Measurements from ENCODE around the gene STRIP2.

Gene STRIP2

GRCh38 chr7:129501760-129502707 is 67.8 kb downstream of the STRIP2 start, which contains the start of gene SMKR1:
SMKR1 (plus strand) TSS chr7:129502531; CDS start chr7:129502825, 294 bp downstream.
- TF ChIP-seq CREB1 (IDR thresholded peaks at IDR 0.05; ENCODE audit: low read depth) (no peak), TAF1 (IDR thresholded peaks at IDR 0.05; ENCODE audit: low read depth) (no peak), CEBPB (IDR thresholded peaks at IDR 0.05) (no peak), FOXM1 (IDR thresholded peaks at IDR 0.05; ENCODE audit: borderline replicate concordance, low read depth) (no peak), EGR1 (IDR thresholded peaks at IDR 0.05) (peak; percentile 39; the same call in 1 of the 2 replicates), RAD21 (IDR thresholded peaks at IDR 0.05; ENCODE audit: low read depth) (no peak), TEAD4 (IDR thresholded peaks at IDR 0.05) (no peak), TCF12 (IDR thresholded peaks at IDR 0.05; ENCODE audit: low read depth) (no peak; the same call in 1 of the 2 replicates)
- TF ChIP-seq, protein P1, sequence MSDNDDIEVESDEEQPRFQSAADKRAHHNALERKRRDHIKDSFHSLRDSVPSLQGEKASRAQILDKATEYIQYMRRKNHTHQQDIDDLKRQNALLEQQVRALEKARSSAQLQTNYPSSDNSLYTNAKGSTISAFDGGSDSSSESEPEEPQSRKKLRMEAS (IDR thresholded peaks at IDR 0.05): peak; percentile 85

DNA sequence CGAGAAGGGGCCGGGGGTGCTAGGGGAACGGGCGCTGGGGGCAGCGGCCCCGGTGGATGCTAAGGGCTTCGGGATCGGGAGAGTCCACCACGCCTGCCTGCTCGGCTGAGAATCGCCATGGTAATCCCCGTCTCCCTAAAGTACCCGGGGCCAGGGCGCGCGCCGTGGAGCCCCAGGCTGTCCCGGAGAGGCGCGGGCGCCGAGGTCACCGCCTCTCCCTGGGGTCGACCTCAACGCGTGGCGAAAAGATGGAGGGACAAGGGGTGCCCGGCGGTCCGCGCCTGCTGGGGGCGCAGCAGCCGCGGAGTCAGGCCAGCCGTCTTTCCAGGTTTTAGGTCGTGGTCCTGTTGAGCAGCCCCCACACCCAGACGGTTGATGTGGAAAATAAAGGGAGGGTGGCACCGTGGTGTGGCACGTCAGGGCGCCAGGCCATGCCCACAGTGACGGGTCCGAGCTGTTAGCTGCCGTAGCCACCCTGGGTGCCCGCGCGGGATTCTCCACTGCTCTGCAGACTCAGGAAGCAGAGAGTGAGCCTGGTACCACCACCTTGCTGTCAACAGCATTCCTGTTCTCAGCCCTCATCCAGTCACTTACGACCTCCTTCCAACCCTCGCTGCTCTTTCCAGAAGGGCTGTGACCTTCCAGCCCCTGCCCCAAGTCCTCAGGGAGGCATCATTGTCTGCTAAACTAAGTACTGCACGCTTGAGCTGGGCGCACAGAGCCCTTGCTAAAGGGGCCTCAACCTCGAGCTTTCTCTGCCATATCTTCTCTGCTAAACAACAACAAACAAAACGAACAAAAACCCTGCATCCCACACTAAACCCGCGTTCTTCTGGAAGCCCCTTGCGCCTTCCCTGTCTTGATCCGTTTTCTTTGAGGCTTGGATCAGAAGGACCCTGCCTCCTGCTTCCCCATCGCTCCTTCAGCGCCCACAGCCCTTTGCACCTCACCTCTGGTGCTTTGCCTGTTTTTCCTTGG is 68.8 kb downstream of the STRIP2 start:
- no peak for TF ChIP-seq RAD21 (IDR thresholded peaks at IDR 0.05; ENCODE audit: low read depth)
- TF ChIP-seq ZBTB7A (IDR thresholded peaks at IDR 0.05; ENCODE audit: low read depth): peak; percentile 36; the same call in 1 of the 2 replicates

DNA sequence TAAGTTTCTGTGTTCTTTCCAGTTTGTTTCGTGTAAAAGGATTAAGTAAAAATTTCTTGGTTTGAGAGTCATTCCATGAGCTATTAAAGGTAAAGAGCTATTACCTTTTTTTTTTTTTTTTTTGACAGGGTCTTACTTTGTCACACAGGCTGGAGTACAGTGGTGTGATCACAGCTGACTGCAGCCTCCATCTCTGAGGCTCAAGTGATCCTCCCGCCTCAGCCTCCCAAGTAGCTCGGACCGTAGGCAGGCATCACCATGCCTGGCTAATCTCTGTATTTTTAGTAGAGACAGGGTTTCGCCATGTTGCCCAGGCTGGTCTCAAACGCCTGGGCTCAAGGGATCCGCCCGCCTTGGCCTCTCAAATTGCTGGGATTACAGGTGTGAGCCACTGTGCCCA is 69.5 kb downstream of the STRIP2 start:
- no peak for TF ChIP-seq TEAD4 (IDR thresholded peaks at IDR 0.05)
- TF ChIP-seq YY1 (IDR thresholded peaks at IDR 0.05; ENCODE audit: low read depth): no peak
- TF ChIP-seq EGR1 (IDR thresholded peaks at IDR 0.05): no peak
- TF ChIP-seq, protein P1 (IDR thresholded peaks at IDR 0.05): no peak
- TF ChIP-seq FOXM1 (IDR thresholded peaks at IDR 0.05; ENCODE audit: borderline replicate concordance, low read depth): no peak
- TF ChIP-seq ZBTB7A (IDR thresholded peaks at IDR 0.05; ENCODE audit: low read depth): no peak

DNA sequence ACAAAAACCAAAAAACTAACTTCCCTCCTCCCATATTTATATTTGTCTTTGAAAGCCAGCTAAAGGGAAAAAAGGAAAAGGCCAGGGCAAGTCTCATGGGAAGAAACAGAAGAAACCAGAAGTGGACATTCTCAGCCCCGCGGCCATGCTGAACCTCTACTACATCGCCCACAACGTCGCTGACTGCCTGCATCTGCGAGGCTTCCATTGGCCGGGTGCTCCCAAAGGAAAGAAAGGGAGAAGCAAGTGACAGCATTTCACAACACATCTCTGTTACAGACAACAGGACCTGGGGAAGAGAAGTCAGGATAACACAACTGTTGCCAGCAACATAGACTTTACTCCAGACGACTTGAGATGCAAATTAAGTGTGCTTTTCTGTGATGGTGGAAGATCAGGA is 78.0 kb downstream of the STRIP2 start:
- TF ChIP-seq CREB1 (IDR thresholded peaks at IDR 0.05; ENCODE audit: low read depth): no peak
- TF ChIP-seq, protein P2, sequence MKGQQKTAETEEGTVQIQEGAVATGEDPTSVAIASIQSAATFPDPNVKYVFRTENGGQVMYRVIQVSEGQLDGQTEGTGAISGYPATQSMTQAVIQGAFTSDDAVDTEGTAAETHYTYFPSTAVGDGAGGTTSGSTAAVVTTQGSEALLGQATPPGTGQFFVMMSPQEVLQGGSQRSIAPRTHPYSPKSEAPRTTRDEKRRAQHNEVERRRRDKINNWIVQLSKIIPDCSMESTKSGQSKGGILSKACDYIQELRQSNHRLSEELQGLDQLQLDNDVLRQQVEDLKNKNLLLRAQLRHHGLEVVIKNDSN (IDR thresholded peaks at IDR 0.05): no peak
- TF ChIP-seq YY1 (IDR thresholded peaks at IDR 0.05; ENCODE audit: low read depth): no peak
- no peak for TF ChIP-seq EP300 (IDR thresholded peaks at IDR 0.05; ENCODE audit: borderline replicate concordance)
- TF ChIP-seq, protein P1 (IDR thresholded peaks at IDR 0.05): no peak
- no peak for TF ChIP-seq TAF1 (IDR thresholded peaks at IDR 0.05; ENCODE audit: low read depth)
- TF ChIP-seq ZBTB7A (IDR thresholded peaks at IDR 0.05; ENCODE audit: low read depth): no peak

- no peak for TF ChIP-seq CEBPB (IDR thresholded peaks at IDR 0.05)
- TF ChIP-seq NFIC (IDR thresholded peaks at IDR 0.05): no peak
- TF ChIP-seq EGR1 (IDR thresholded peaks at IDR 0.05): no peak
- TF ChIP-seq, protein P1 (IDR thresholded peaks at IDR 0.05): no peak
- TF ChIP-seq CREB1 (IDR thresholded peaks at IDR 0.05; ENCODE audit: low read depth): no peak
- TF ChIP-seq REST (IDR thresholded peaks at IDR 0.05; ENCODE audit: low read depth): no peak
- no peak for TF ChIP-seq TCF12 (IDR thresholded peaks at IDR 0.05; ENCODE audit: low read depth)
Measured at GRCh38 chr7:129513546-129513945, 79.3 kb downstream of the STRIP2 start.

DNA sequence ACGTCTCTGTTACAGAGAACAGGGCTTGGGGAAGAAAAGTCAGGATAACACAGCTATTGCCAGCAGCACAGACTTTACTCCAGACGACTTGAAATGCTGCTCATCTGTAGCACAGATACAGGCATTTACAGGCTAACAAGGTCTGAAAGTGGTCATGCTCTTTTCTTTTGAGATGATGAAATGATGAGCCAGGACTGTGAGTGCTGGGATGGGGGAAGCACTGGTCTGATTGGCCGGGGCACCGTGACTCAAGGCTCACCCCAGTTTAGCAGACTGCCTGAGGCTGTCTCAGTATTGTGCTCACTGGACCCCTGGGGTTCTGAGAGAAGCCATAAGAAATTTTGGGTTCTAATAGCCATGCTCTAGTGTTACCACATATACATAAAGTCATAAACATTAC is 80.5 kb downstream of the STRIP2 start:
- TF ChIP-seq REST (IDR thresholded peaks at IDR 0.05; ENCODE audit: low read depth) (no peak), TCF12 (IDR thresholded peaks at IDR 0.05; ENCODE audit: low read depth) (no peak), NFIC (IDR thresholded peaks at IDR 0.05) (no peak), EP300 (IDR thresholded peaks at IDR 0.05; ENCODE audit: borderline replicate concordance) (no peak), YY1 (IDR thresholded peaks at IDR 0.05; ENCODE audit: low read depth) (no peak), CEBPB (IDR thresholded peaks at IDR 0.05) (no peak), TEAD4 (IDR thresholded peaks at IDR 0.05) (no peak), ZBTB7A (IDR thresholded peaks at IDR 0.05; ENCODE audit: low read depth) (no peak)

Measured in Ishikawa (cell line).